Fibroblast of villous mesenchyme (primary cell): Measurements from ENCODE around the gene CACNA1C. TPM values are rescaled to one million over a fixed set of nuclear protein-coding genes. Genes with fewer than 3 reads are reported as not detected.

ENCODE experiments used
- DNase-seq: peaks from one replicate; pipeline ENCODE4 v3.0.0-alpha.2; 2010; ENCODE audit warnings: low read depth
- H3K4me3 ChIP-seq: 2 replicates; pipeline ENCODE4 v1.5.1; 2011; ENCODE audit warnings: low read depth, mild to moderate bottlenecking, low read length
- total RNA-seq: library from RNA; depleted of rRNA; stranded (reverse); fragments of >200 nt; gene quantifications from 2 replicates; pipeline ENCODE4 v1.2.3, GENCODE V29; 2012
- TF ChIP-seq, protein P1 (sequence below): IDR thresholded peaks from 2 replicates; pipeline ENCODE4 v1.5.1; 2012; ENCODE audit warnings: low read depth, mild to moderate bottlenecking, low read length; ENCODE audit not compliant: insufficient read depth

The CACNA1C gene
- total RNA-seq, 1 donor = 11.7 TPM

GRCh38 chr12:2224961-2225360 lies 172.2 kb downstream of the CACNA1C start:
- no peak overlapping the region for H3K4me3 ChIP-seq
- TF ChIP-seq, protein P1, sequence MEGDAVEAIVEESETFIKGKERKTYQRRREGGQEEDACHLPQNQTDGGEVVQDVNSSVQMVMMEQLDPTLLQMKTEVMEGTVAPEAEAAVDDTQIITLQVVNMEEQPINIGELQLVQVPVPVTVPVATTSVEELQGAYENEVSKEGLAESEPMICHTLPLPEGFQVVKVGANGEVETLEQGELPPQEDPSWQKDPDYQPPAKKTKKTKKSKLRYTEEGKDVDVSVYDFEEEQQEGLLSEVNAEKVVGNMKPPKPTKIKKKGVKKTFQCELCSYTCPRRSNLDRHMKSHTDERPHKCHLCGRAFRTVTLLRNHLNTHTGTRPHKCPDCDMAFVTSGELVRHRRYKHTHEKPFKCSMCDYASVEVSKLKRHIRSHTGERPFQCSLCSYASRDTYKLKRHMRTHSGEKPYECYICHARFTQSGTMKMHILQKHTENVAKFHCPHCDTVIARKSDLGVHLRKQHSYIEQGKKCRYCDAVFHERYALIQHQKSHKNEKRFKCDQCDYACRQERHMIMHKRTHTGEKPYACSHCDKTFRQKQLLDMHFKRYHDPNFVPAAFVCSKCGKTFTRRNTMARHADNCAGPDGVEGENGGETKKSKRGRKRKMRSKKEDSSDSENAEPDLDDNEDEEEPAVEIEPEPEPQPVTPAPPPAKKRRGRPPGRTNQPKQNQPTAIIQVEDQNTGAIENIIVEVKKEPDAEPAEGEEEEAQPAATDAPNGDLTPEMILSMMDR = no peak
- no peak for DNase-seq

DNA sequence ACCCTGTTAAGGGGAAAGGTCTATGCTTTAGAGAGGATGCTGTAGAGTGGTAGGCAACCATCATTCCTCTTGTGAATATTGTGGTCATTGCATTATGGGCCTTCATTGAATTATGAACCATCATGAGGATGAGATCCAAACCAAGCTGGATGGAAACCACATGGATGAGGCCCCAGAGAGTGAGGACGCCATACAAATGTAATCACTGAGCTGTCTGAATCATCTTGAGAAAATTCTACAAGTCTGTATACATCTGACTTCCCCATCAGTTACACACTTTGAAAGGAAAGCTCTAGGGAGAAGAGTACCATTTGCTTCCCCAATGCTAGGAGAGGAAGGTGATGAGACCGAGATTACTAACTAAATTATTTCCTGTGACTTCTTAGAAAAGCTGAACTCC lies 172.9 kb downstream of the CACNA1C start:
- DNase-seq = no peak
- TF ChIP-seq, protein P1 = no peak
- H3K4me3 ChIP-seq = no peak overlapping the region

DNA sequence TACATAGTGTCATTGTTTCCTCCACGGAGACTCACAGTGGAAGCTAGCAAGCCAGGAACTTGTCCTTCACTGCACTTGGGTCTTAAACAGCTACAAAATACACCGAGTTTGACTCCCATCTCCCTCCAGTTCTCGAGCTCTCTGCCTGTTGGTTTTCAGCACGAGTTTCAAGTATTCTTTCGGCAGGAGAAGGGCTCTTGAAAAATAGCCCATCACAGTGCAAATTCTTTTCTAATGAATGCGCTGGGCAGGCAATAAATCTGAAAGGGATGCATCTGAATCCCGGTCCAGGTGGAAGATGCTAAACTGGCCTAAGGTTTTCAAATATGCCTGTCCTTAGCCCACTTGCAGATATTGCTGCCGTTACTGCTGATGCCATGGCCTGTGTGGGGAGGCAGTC lies 173.9 kb downstream of the CACNA1C start:
- DNase-seq = no peak

GRCh38 chr12:2227360-2227759 lies 174.6 kb downstream of the CACNA1C start:
- TF ChIP-seq, protein P1 = no peak
- H3K4me3 ChIP-seq = no peak overlapping the region
- DNase-seq = no peak

More for the DNA sequence above, 173.9 kb downstream of the CACNA1C start:
- TF ChIP-seq, protein P1 = no peak
- no peak overlapping the region for H3K4me3 ChIP-seq

DNA sequence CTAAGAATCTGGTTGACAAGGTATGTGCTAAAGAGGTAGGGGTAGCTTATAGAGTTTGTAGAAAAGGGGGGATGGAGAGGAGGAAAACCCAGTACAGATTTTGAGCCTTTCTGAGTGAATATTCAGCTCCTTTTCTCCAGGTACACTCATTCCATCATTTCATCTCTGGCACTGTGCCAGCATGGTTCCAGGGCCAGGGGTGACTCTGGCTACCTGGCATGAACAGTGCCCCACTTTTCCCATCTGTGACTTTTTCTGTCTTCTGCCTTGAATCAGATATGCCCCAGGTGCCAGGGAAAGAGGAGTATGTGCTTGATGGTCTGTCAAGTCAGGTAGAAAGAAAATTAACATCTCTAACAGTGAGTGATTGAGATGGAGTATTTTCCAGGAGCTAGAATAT lies 175.7 kb downstream of the CACNA1C start:
- no peak overlapping the region for H3K4me3 ChIP-seq
- no peak for DNase-seq
- TF ChIP-seq, protein P1 = no peak

DNA sequence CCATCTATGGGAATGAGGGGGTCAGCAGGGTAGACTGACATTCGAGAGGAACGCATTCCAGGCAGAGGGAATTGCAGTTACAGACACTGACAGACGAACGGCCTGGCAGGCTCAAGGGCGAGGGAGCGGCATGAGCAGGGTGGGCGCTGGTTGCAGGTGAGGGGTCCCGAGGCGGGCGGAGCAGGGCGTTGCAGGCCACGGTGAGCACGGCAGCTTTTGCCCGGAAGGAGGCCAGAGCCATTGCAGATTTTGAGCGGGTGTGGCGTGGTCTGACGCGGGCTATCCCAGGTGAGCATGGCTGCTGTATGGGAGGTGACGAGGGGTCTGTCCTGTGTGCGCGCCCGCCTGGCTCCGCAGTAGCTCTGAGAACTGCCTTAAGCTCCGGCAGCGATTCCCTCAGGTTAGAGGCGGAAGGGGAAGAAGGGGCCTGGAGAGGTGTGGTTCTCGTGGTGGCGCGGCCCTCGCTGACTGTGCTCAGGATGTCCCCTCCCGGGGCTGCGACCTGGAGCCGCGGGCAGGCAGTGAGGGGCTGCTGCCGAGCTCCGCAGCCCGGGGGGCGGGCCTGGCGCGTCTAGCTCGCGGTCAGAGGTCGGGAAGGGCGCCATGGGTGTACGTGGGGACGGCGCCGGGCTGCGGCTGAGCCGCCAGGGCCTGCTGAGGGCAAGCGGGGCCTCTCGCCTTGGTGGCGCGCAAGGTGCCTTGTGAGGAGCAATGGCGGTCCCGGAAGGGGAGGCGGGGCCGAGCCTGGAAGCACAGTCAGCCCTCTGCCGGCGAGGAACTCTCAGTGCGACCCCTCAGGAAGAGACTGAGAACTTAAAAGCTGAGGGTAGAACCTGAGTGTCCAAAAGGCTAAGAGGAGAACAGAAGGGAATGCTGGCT lies 177.1 kb downstream of the CACNA1C start:
- no peak for DNase-seq
- no peak overlapping the region for H3K4me3 ChIP-seq
- TF ChIP-seq, protein P1 = peak; percentile 18

- TF ChIP-seq, protein P1 = no peak
- peak; percentile 63 for DNase-seq
- H3K4me3 ChIP-seq = no peak overlapping the region
These were observed 178.3 kb downstream of the CACNA1C start for GRCh38 chr12:2231011-2231595.
